Endothelial cell of umbilical vein (primary cell): Measurements from ENCODE around the gene RAB1B. TPM values are rescaled to one million over a fixed set of nuclear protein-coding genes. Genes with fewer than 3 reads are reported as not detected.

ENCODE experiments used
- BruUV-seq: library from RNA; stranded (reverse); fragments of 400-500 nt; replicated peaks from 2 replicates; lab custom pipeline; 2021; lab: Mats Ljungman, UMichigan
- CTCF ChIA-PET: fragments of 300-600, 350-600 bp; sonication (Branson Sonifier 250); formaldehyde crosslinking; loops from one replicate; lab custom pipeline; 2021; ENCODE audit warnings: antibody characterized with exemption, inconsistent platforms; lab: Charles Lee
- POLR2A ChIA-PET: fragments of 300-600, 350-600 bp; sonication (Branson Sonifier 250); formaldehyde crosslinking; loops from one replicate; lab custom pipeline; 2021; ENCODE audit warnings: antibody characterized with exemption, inconsistent platforms; lab: Charles Lee
- DNase-seq: peaks from one replicate; pipeline ENCODE4 v3.0.0-alpha.2; 2011; ENCODE audit warnings: low read depth, low spot score
- FAIRE-seq: peaks from 2 replicates; lab custom pipeline; 2011; peaks lifted over from hg19 to GRCh38; lab: Jason Lieb, UNC
- H2AFZ ChIP-seq: 2 replicates; pipeline ENCODE4 v1.6.0; 2012; ENCODE audit warnings: low read depth, low read length, control low read depth, inconsistent platforms
- H3K27ac ChIP-seq: 2 replicates; pipeline ENCODE4 v1.5.1; 2011; ENCODE audit warnings: low read depth, mild to moderate bottlenecking, control low read depth, low read length, moderate library complexity; ENCODE audit not compliant: insufficient read depth
- H3K27me3 ChIP-seq, 2 experiments: 2 replicates each; pipeline versions ENCODE4 v1.6.0 to v1.6.1; 2011; ENCODE audit warnings: low read length in 2 of 2, mixed read lengths in 1 of 2; ENCODE audit not compliant: control insufficient read depth in 2 of 2, insufficient read depth in 2 of 2
- H3K36me3 ChIP-seq, 2 experiments: 2 replicates in 1 of 2; 3 replicates in 1 of 2; pipeline ENCODE4 v1.5.1; 2011; ENCODE audit warnings: low read length in 2 of 2, mild to moderate bottlenecking in 1 of 2, moderate library complexity in 1 of 2; ENCODE audit not compliant: control insufficient read depth in 2 of 2, insufficient read depth in 2 of 2; ENCODE audit errors: extremely low read depth in 1 of 2
- H3K4me1 ChIP-seq: 3 replicates; pipeline ENCODE4 v1.5.1; 2011; ENCODE audit warnings: mild to moderate bottlenecking, low read length; ENCODE audit not compliant: control insufficient read depth, insufficient read depth; ENCODE audit errors: extremely low read depth
- H3K4me2 ChIP-seq: 2 replicates; pipeline ENCODE4 v1.6.1; 2011; ENCODE audit warnings: low read length, control low read depth, mixed read lengths; ENCODE audit not compliant: insufficient read depth
- H3K4me3 ChIP-seq, 3 experiments: fragments of 200-600 bp in 1 of 3; sonication (generic), shearing (Covaris generic) in 1 of 3; replicated peaks in 1 of 3; 2 replicates each; pipeline ENCODE4 v1.5.1; 2011 to 2016; ENCODE audit warnings: control low read depth in 3 of 3, low read length in 3 of 3, mild to moderate bottlenecking in 2 of 3, inconsistent platforms in 1 of 3, low read depth in 1 of 3, moderate library complexity in 1 of 3; ENCODE audit not compliant: insufficient read depth in 1 of 3
- H3K79me2 ChIP-seq: 2 replicates; pipeline ENCODE4 v1.6.0; 2012; ENCODE audit warnings: low read length, inconsistent platforms; ENCODE audit not compliant: control insufficient read depth, insufficient read depth
- H3K9ac ChIP-seq: replicated peaks from 2 replicates; pipeline ENCODE3; 2011; ENCODE audit warnings: low read length, control low read depth; ENCODE audit not compliant: insufficient read depth; ENCODE audit errors: extremely low read depth
- H3K9me1 ChIP-seq: replicated peaks from 3 replicates; pipeline ENCODE4 v1.6.0; 2011; ENCODE audit warnings: mild to moderate bottlenecking, low read length; ENCODE audit not compliant: control insufficient read depth, insufficient read depth; ENCODE audit errors: extremely low read depth
- H3K9me3 ChIP-seq: replicated peaks from 2 replicates; pipeline ENCODE4 v1.5.1; 2012; ENCODE audit warnings: low read length, inconsistent platforms; ENCODE audit not compliant: control insufficient read depth, insufficient read depth
- H4K20me1 ChIP-seq: replicated peaks from 2 replicates; pipeline ENCODE3; 2011; ENCODE audit warnings: mild to moderate bottlenecking, low read length; ENCODE audit not compliant: control insufficient read depth, insufficient read depth; ENCODE audit errors: extremely low read depth
- CTCF ChIP-seq, 2 donors: IDR thresholded peaks; 1 replicate in 1 of 2; 2 replicates in 1 of 2; pipeline ENCODE4 v1.5.1; 2011; ENCODE audit warnings: low read length in 2 of 2, mild to moderate bottlenecking in 2 of 2, moderate library complexity in 2 of 2, control low read depth in 1 of 2, inconsistent platforms in 1 of 2, low read depth in 1 of 2; ENCODE audit not compliant: insufficient read depth in 1 of 2; ENCODE audit errors: extremely low read depth in 1 of 2
- EZH2 ChIP-seq: IDR thresholded peaks from 2 replicates; pipeline ENCODE4 v1.6.1; 2012; ENCODE audit warnings: borderline replicate concordance, low read depth, mild to moderate bottlenecking, moderate library complexity, low read length, inconsistent platforms; ENCODE audit not compliant: severe bottlenecking
- FOS ChIP-seq: IDR thresholded peaks from 2 replicates; pipeline ENCODE4 v1.6.1; 2011; ENCODE audit warnings: mild to moderate bottlenecking, low read length, moderate library complexity, borderline replicate concordance; ENCODE audit not compliant: insufficient read depth
- GATA2 ChIP-seq: IDR thresholded peaks from 2 replicates; pipeline ENCODE4 v1.7.0; 2011; ENCODE audit warnings: low read depth, mild to moderate bottlenecking, moderate library complexity, mixed read lengths, low read length; ENCODE audit not compliant: insufficient read length, insufficient read depth
- JUN ChIP-seq: IDR thresholded peaks from 2 replicates; pipeline ENCODE4 v1.6.1; 2011; ENCODE audit warnings: borderline replicate concordance, low read depth; ENCODE audit not compliant: insufficient read length, insufficient read depth
- MAX ChIP-seq: IDR thresholded peaks from 2 replicates; pipeline ENCODE4 v1.6.1; 2011; ENCODE audit not compliant: insufficient read depth, insufficient read length
- MYC ChIP-seq: IDR thresholded peaks from one replicate; pipeline ENCODE4 v1.6.1; 2011; ENCODE audit warnings: mild to moderate bottlenecking, low read depth, low read length
- POLR2A ChIP-seq: IDR thresholded peaks from 2 replicates; pipeline ENCODE4 v1.6.1; 2012; ENCODE audit warnings: low read depth, mild to moderate bottlenecking, control low read depth, low read length
- POLR2AphosphoS5 ChIP-seq: IDR thresholded peaks from 2 replicates; pipeline ENCODE4 v1.6.1; 2012; ENCODE audit warnings: low read depth, mild to moderate bottlenecking, control low read depth, low read length, moderate library complexity; ENCODE audit not compliant: insufficient read depth
- dilution Hi-C: fragments of 300-500 bp; cut with MboI; formaldehyde crosslinking; loops from one replicate; pipeline ENCODE4 v1.15.0; 2019; ENCODE audit warnings: low sequenced_read_pairs; ENCODE audit not compliant: extremely low pct_ligation_motif_present
- intact Hi-C: fragments of 100-400 bp; cut with micrococcal nuclease; formaldehyde crosslinking; loops from one replicate; pipeline ENCODE4 v1.10.0; 2022
- polyA plus RNA-seq, 4 experiments: library from polyadenylated mRNA; depleted of rRNA in 3 of 4; stranded (reverse) in 3 of 4; unstranded in 1 of 4; fragments of >200 nt; gene quantifications; 2 replicates each; pipeline versions ENCODE4 v1.2.1 to v1.2.3, GENCODE V29; 2011 to 2012; ENCODE audit warnings: missing spikeins in 1 of 4
- total RNA-seq: library from RNA; stranded (reverse); gene quantifications from 2 replicates; pipeline ENCODE4 v1.2.3, GENCODE V29; 2021

The RAB1B gene
- total and polyA plus RNA-seq, 2 donors (not counting 3 experiments of a cell fraction or from before 2014, with no cell fraction given) = 171 to 383 TPM

GRCh38 chr11:66315921-66316811 is 47.7 kb downstream of the RAB1B start:
- no peak for DNase-seq
- H4K20me1 ChIP-seq = no peaks in the 10 kb centered on the region
- H3K36me3 ChIP-seq = no peaks in the 10 kb centered on the region
- H2AFZ ChIP-seq = no peak overlapping the region
- no peaks in the 10 kb centered on the region for H3K79me2 ChIP-seq
- POLR2A ChIA-PET = no interaction called here
- no peak overlapping the region for H3K9ac ChIP-seq
- peaks cover 5 to 7% of the 10 kb centered on the region in 2 experiments for H3K27me3 ChIP-seq
- CTCF ChIA-PET = interaction anchor here (0.8 to 9.5 kb wide), 4 partner anchors 11 to 73 kb away, joined by 3 to 225 read pairs (median 4); partner anchors contain the start of gene RIN1
- BruUV-seq = no TSS peak
- no peak overlapping the region for H3K4me3 ChIP-seq
- no peak overlapping the region for H3K4me2 ChIP-seq
- H3K9me1 ChIP-seq = no peaks in the 10 kb centered on the region
- dilution Hi-C loops (no loop called here), intact Hi-C loops (no loop called here)
- TF ChIP-seq CTCF (IDR thresholded peaks at IDR 0.05; ENCODE audit: extremely low read depth in 1 of 2, insufficient read depth in 1 of 2, low read depth in 1 of 2, low read length in 2 of 2) = no peak
- no peak for TF ChIP-seq GATA2
- TF ChIP-seq EZH2 = no peak
- no peak for TF ChIP-seq FOS
- TF ChIP-seq MAX = no peak
- TF ChIP-seq POLR2AphosphoS5 = no peak
- no peak for TF ChIP-seq JUN
- TF ChIP-seq MYC = no peak
- TF ChIP-seq POLR2A = no peak
- H3K9me3 ChIP-seq = no peaks in the 10 kb centered on the region
- no peak overlapping the region for H3K27ac ChIP-seq
- no peak for FAIRE-seq
- peaks cover 4% of the 10 kb centered on the region for H3K4me1 ChIP-seq
